ENCODE data around the gene ENDOV. TPM values are rescaled to one million over a fixed set of nuclear protein-coding genes. Genes with fewer than 3 reads are reported as not detected.

ENDOV gene
- total RNA-seq: 17.6 and 25.9 TPM in 2 replicates
- polyA plus RNA-seq: 20.4 and 21.1 TPM in 2 replicates
- polyA plus RNA-seq (2011; cell fraction: cytosol; rRNA removed): 10.0 and 15.4 TPM in 2 replicates
- polyA plus RNA-seq (2011; cell fraction: nucleus; rRNA removed): 32.2 and 34.5 TPM in 2 replicates
- 11.6 and 17.0 TPM in 2 replicates for polyA plus RNA-seq (2012)
- 17.2 and 23.8 TPM in 2 replicates for polyA minus RNA-seq
- 8.7 TPM for polyA minus RNA-seq (2011; cell fraction: cytosol; rRNA and poly(A)+ RNA removed)
- 29.0 and 30.3 TPM in 2 replicates for polyA minus RNA-seq (2011; cell fraction: nucleus; rRNA and poly(A)+ RNA removed)
- Bru-seq, nascent RNA: percentile 48 among the genes with signal in this experiment
- BruChase-seq, experiment 1, labeled RNA remaining after a 6-hour chase: percentile 51 among the genes with signal in this experiment
- BruChase-seq, experiment 2, labeled RNA remaining after a 2-hour chase: percentile 49 among the genes with signal in this experiment
- long read RNA-seq, transcript ENDOV-201 (8 exons, 1,226 nt): major isoform, 5 of 36 reads
- long read RNA-seq, partial matches to known transcripts: 3 of 36 reads
- long read RNA-seq, other reads (novel, unspliced or antisense): 22 of 36 reads

- Histone ChIP-seq H3K79me2 (ENCODE audit: control insufficient read depth, insufficient read depth, low read length) (peaks cover 3% of the 10 kb centered on the region), H2AFZ (ENCODE audit: low read depth, low read length) (peak within 1 kb of the TSS; percentile 79), H3K27ac (ENCODE audit: insufficient read depth, low read depth, low read length) (peak within 1 kb of the TSS; percentile 91), H3K4me3 (replicated peaks in 1 of 3; ENCODE audit: insufficient read depth in 1 of 3, low read depth in 1 of 3, low read length in 3 of 3) (peak within 1 kb of the TSS; percentile 53 to 64 (median 55)), H3K9ac (replicated peaks; ENCODE audit: extremely low read depth, insufficient read depth, low read length) (peak within 1 kb of the TSS; percentile 92), H3K4me1 (ENCODE audit: control insufficient read depth, extremely low read depth, insufficient read depth, low read length) (peaks cover 11% of the 10 kb centered on the region), H3K4me2 (ENCODE audit: insufficient read depth, low read length) (peak within 1 kb of the TSS; percentile 64), H4K20me1 (replicated peaks; ENCODE audit: control insufficient read depth, extremely low read depth, insufficient read depth, low read length) (no peaks in the 10 kb centered on the region), H3K9me3 (replicated peaks; ENCODE audit: control insufficient read depth, insufficient read depth, low read length) (no peaks in the 10 kb centered on the region), H3K9me1 (replicated peaks; ENCODE audit: control insufficient read depth, extremely low read depth, insufficient read depth, low read length) (no peaks in the 10 kb centered on the region), H3K36me3 (ENCODE audit: control insufficient read depth in 2 of 2, extremely low read depth in 1 of 2, insufficient read depth in 2 of 2, low read length in 2 of 2) (peaks cover 0 to 6% of the 10 kb centered on the region in 2 experiments), H3K27me3 (ENCODE audit: control insufficient read depth in 2 of 2, insufficient read depth in 2 of 2, low read length in 2 of 2) (peaks cover 6 to 8% of the 10 kb centered on the region in 2 experiments)
- POLR2A ChIA-PET: no interaction called here
- intact Hi-C loops (cut with micrococcal nuclease): loop anchor here (1.0 kb wide), 1 partner anchor 39 kb away; no protein-coding TSS in a partner anchor
- TF ChIP-seq GATA2 (IDR thresholded peaks at IDR 0.05; ENCODE audit: insufficient read depth, insufficient read length, low read depth, low read length): no peak
- peak; percentile 93 for TF ChIP-seq POLR2AphosphoS5 (IDR thresholded peaks at IDR 0.05; ENCODE audit: insufficient read depth, low read depth, low read length)
- TF ChIP-seq POLR2A (IDR thresholded peaks at IDR 0.05; ENCODE audit: low read depth, low read length): peak; percentile 85
- TF ChIP-seq, protein P1, sequence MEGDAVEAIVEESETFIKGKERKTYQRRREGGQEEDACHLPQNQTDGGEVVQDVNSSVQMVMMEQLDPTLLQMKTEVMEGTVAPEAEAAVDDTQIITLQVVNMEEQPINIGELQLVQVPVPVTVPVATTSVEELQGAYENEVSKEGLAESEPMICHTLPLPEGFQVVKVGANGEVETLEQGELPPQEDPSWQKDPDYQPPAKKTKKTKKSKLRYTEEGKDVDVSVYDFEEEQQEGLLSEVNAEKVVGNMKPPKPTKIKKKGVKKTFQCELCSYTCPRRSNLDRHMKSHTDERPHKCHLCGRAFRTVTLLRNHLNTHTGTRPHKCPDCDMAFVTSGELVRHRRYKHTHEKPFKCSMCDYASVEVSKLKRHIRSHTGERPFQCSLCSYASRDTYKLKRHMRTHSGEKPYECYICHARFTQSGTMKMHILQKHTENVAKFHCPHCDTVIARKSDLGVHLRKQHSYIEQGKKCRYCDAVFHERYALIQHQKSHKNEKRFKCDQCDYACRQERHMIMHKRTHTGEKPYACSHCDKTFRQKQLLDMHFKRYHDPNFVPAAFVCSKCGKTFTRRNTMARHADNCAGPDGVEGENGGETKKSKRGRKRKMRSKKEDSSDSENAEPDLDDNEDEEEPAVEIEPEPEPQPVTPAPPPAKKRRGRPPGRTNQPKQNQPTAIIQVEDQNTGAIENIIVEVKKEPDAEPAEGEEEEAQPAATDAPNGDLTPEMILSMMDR (IDR thresholded peaks at IDR 0.05; ENCODE audit: extremely low read depth in 1 of 2, insufficient read depth in 1 of 2, low read depth in 1 of 2, low read length in 2 of 2): no peak
- dilution Hi-C loops (cut with MboI; ENCODE audit: extremely low pct_ligation_motif_present, low sequenced_read_pairs): no loop called here
- TSS peak; percentile 60 for BruUV-seq (replicated peaks)
- CTCF ChIA-PET: interaction anchor here (2.0 to 2.3 kb wide), 2 partner anchors 12 to 219 kb away, joined by 7 to 8 read pairs; no protein-coding TSS in a partner anchor
- FAIRE-seq (peak; percentile 96), DNase-seq (ENCODE audit: low read depth, low spot score) (peak; percentile 91)
These were observed at the start of gene ENDOV for GRCh38 chr17:80414803-80415625. Gene ENDOV, plus strand, starts transcription at chr17:80415167. Its CDS starts 28 bp downstream, at chr17:80415195.

All from endothelial cell of umbilical vein (primary cell).